UCSD-AML1 (cell line): Measurements from ENCODE around the gene RMDN2.
"Not testable (repeated sequence)": the region's sequence is repeated elsewhere in the genome, so short reads cannot be mapped to it uniquely, and the experiment has no call there.

Source experiments
- DNase-seq: peaks from one replicate; lab custom pipeline; 2025; ENCODE audit not compliant: unreplicated experiment; lab: John Stamatoyannopoulos, UW

Gene RMDN2

DNA sequence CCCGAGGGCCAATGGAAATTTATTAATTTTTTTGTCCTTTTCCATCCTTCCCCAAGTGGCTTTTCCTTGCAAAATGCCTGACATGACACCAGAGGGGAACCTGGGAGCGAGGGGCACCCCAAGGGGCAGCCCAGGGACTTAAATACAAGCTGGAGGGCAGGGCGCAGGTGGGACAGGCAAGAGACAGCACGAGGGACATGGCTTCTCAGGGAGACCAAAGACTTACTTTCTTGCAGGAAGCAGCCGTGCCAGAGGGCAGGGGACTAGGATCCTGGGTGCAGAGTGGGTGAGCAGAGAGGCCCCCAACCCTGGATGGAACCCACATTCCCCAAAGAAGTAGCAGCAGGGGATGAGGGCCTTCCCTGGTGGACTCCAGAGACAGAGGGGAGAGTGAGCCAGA is 5.3 kb downstream of the RMDN2 start:
- not testable (repeated sequence) for DNase-seq

GRCh38 chr2:37932873-37933272 is 7.8 kb downstream of the RMDN2 start:
- DNase-seq: not testable (repeated sequence)

DNA sequence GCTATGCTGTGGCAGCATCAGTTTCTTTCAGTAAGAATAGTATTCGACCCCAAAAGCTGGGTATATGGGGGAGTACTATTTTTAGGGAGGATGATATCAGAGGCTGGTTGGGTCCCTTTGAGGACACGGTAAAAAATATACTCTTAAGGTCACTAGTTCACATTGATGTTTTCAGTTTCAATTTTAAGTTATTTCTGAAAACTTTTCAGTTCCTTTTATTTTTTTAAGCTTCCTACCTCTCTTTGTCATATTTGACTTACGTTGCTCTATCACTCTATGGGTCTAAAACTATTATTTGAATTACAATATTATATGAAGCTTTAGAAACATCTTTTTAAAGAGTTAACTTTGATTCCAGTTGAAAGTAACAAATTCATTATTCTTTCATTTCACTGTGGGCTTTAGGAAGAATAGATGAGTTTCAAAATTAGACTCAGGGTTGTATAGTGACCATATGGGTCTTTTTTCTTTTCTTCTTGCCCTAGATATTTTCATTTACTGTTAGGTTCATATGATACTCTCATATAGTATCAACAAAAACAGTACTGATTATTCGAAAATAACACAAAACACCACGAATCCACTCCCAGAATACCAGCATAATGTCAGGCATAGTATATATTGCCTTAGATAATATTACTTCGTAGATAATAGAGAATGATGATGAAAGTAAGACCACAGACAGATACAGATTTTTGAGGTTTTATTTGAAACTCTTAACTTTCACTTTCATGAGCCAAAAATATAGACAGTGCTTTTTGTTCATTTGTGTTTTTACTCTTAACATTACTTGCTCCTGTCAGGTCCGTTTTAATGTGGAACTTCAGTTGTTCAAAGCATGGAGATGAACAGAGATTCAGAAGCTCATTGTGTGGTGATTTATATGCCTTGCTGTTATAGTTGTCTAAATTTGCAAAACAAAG is 9.8 kb downstream of the RMDN2 start:
- no peak for DNase-seq

DNA sequence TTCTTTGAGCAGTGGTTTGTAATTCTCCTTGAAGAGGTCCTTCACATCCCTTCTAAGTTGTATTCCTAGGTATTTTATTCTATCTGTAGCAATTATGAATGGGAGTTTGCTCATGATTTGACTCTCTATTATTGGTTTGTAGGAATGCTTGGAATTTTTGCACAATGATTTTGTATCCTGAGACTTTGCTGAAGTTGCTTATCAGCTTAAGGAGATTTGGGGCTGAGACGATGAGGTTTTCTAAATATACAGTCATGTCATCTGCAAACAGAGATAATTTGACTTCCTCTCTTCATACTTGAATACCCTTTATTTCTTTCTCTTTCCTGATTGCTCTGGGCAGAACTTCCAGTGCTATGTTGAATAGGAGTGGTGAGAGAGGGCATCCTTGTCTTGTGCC is 12.5 kb downstream of the RMDN2 start:
- not testable (repeated sequence) for DNase-seq

DNA sequence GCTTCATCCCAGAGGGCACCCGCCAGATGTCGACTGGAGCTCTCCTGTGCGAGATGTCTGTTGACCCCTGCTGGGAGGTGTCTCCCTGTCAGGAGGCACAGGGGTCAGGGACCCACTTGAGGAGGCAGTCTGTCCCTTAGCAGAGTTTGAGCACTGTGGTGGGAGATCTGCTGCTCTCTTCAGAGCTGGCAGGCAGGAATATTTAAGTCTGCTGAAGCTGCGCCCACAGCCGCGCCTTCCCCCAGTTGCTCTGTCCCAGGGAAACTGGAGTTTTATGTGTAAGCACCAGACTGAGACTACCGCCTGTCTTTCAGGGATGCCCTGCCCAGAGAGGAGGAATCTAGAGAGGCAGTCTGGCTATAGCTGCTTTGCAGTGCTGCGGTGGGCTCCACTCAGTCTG is 16.2 kb downstream of the RMDN2 start:
- DNase-seq: not testable (repeated sequence)

GRCh38 chr2:37944268-37944667 is 19.2 kb downstream of the RMDN2 start:
- DNase-seq: no peak

DNA sequence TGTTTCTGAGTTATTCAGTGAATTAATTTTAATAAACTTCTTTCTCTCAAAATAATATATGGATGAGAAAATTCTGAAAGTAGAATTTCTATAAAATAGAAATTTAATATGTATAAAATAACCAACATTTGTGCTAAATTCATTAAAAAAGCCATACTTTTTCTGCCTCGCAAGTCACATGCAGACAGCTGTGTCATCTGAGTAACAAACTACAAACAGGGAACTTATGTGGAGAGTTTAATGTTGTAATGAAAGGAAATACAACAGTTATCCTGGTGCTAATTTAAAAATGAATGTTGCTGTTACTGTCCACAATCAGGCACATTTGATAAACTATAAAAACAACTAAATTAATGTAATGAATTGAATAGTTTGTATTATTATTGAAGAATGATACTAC is 22.2 kb downstream of the RMDN2 start:
- DNase-seq: no peak

DNA sequence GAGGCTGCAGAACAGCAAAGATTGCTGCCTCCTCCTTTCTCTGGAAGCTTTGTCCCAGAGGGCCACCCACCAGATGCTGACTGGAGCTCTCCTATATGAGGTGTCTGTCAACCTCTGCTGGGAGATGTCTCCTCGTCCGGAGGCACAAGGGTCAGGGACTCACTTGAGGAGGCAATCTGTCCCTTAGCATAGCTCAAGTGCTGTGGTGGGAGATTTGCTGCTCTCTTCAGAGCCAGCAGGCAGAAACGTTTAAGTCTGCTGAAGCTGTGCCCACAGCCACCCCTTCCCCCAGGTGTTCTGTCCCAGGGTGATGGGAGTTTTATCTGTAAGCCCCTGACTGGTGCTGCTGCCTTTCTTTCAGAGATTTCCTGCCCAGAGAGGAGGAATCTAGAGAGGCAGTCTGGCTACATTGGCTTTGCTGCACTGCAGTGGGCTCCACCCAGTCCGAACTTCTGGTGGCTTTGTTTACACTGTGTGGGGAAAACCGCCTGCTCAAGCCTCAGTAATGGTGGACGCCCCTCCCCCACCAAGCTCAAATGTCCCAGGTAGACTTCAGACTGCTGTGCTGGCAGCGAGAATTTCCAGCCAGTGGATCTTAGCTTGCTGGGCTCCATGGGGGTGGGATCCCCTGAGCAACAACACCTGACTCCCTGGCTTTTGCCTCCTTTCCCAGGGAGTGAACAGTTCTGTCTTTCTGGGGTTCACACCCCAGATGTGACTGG is 37.1 kb downstream of the RMDN2 start:
- DNase-seq: not testable (repeated sequence)

- not testable (repeated sequence) for DNase-seq
These were observed 37.6 kb downstream of the RMDN2 start for GRCh38 chr2:37962740-37963121.

GRCh38 chr2:37963901-37964300 is 38.8 kb downstream of the RMDN2 start:
- DNase-seq: not testable (repeated sequence)

- no peak for DNase-seq
These were observed 41.2 kb downstream of the RMDN2 start for GRCh38 chr2:37966326-37966725.

DNA sequence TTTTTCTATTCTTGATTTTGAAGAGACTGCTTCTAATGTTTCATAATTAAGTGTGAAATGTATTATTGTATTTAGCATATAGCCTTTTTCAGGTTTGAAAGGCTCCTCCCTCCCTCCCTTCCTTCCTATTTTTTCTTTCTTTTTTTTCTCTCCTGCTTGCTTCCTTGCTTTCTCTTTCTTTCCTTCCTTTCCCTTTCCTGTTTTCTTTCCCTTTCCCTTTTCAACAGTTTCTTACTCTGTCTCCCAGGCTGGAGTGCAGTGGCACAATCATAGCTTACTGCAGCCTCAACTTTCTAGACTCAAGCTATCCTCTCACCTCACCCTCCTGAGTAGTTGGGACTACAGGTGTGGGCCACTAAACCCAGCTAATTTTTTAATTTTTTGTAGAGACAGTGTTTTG is 44.6 kb downstream of the RMDN2 start:
- DNase-seq: no peak

GRCh38 chr2:37971971-37972370 is 46.9 kb downstream of the RMDN2 start:
- DNase-seq: no peak

DNA sequence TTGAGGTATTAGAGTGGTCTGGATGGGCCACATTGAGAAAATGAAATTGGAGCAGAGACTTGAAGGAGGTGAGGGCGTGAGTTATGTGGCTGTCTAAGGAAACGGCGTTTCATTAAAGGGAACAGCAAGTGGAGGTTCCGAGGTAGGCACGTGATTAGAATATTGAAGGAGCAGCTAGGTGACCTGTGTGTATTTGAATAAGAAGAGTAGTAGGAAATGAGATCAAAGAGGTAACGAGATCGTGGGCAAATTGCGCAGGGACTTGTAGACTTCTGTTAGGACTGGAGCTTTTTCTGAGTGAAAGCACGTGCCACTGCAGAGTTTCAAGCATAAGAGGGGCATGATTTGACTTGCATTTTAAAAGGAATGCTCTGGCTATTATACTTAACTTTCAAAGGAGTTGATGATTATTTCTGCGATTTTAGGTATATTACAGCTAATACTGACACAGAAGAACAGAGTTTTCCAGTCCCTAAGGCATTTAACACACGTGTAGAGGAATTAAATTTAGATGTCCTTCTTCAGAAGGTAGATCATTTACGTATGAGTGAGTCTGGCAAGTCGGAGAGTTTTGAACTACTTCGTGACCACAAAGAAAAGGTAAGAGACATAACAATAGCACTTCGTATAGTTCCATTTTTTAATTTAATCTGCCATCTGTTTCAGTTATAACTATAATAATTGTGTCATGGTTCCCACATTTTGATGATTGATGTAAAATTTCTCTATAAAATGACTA is 48.7 kb downstream of the RMDN2 start:
- DNase-seq: no peak

DNA sequence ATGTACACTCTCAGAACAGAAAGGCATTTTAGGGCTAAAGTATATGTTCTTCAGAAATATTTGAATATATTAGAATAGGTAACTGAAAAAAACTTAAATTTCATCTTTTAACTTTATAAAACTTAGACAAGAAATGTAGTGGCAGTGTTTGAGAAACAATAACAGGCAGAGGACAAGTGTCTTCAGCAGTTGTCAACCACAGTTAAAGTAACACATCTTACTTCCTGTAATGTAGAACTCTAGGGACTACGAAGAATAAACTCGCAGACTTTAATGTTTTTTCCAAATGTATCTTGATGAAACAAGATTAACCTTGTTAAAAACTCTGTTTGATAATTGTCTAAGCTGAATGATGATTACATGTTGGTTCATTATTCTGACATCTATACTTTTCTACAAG is 50.7 kb downstream of the RMDN2 start:
- no peak for DNase-seq

GRCh38 chr2:37976411-37976810 is 51.3 kb downstream of the RMDN2 start:
- DNase-seq: no peak

GRCh38 chr2:37982147-37982582 is 57.1 kb downstream of the RMDN2 start:
- DNase-seq: peak; percentile 34

- no peak for DNase-seq
These were observed 57.8 kb downstream of the RMDN2 start for GRCh38 chr2:37982847-37983246.

GRCh38 chr2:37983719-37984118 is 58.6 kb downstream of the RMDN2 start:
- no peak for DNase-seq

- no peak for DNase-seq
These were observed 59.1 kb downstream of the RMDN2 start for GRCh38 chr2:37984176-37984575.

GRCh38 chr2:37984589-37984988 is 59.5 kb downstream of the RMDN2 start:
- DNase-seq: no peak
